GM21360 (cell line): Measurements from ENCODE around the gene RASL10B.
"Not testable (repeated sequence)": the region's sequence is repeated elsewhere in the genome, so short reads cannot be mapped to it uniquely, and the experiment has no call there.

Experiments used
- ATAC-seq: cut with Tn5 transposase; IDR thresholded peaks from one replicate; pipeline ENCODE4 v1.9.1; 2021; ENCODE audit warnings: mild to moderate bottlenecking, moderate library complexity; ENCODE audit not compliant: unreplicated experiment

RASL10B gene

GRCh38 chr17:35740997-35741931, 9.8 kb downstream of the RASL10B start:
- ATAC-seq, result no peak

- no peak for ATAC-seq
Observed at GRCh38 chr17:35742496-35742895, 11.1 kb downstream of the RASL10B start.

GRCh38 chr17:35742896-35743477, 11.5 kb downstream of the RASL10B start:
- ATAC-seq, result no peak

GRCh38 chr17:35743626-35744328, 12.3 kb downstream of the RASL10B start:
- no peak for ATAC-seq

GRCh38 chr17:35744830-35745229, 13.4 kb downstream of the RASL10B start:
- ATAC-seq, result no peak

GRCh38 chr17:35745246-35745645, 13.8 kb downstream of the RASL10B start:
- no peak for ATAC-seq

GRCh38 chr17:35745749-35746320, 14.4 kb downstream of the RASL10B start:
- no peak for ATAC-seq

GRCh38 chr17:35747540-35748017, 16.1 kb downstream of the RASL10B start:
- ATAC-seq, result no peak

GRCh38 chr17:35748341-35748841, 17.0 kb downstream of the RASL10B start:
- no peak for ATAC-seq

- ATAC-seq, result no peak
Observed at GRCh38 chr17:35748979-35749378, 17.5 kb downstream of the RASL10B start.

GRCh38 chr17:35749560-35750412, 18.3 kb downstream of the RASL10B start:
- no peak for ATAC-seq

GRCh38 chr17:35750526-35751395, 19.3 kb downstream of the RASL10B start:
- no peak for ATAC-seq

GRCh38 chr17:35751541-35751940, 20.1 kb downstream of the RASL10B start:
- not testable (repeated sequence) for ATAC-seq

- ATAC-seq, result no peak
Observed at GRCh38 chr17:35752471-35752870, 21.0 kb downstream of the RASL10B start.

- ATAC-seq, result no peak
Observed at GRCh38 chr17:35752945-35753764, 21.7 kb downstream of the RASL10B start, which contains the start of gene GAS2L2. Gene GAS2L2, minus strand, starts transcription at chr17:35753239. Its CDS starts 389 bp downstream, at chr17:35752850.

- ATAC-seq, result no peak
Observed at GRCh38 chr17:35757243-35757642, 25.8 kb downstream of the RASL10B start.

- ATAC-seq, result no peak
Observed at GRCh38 chr17:35760587-35760986, 29.1 kb downstream of the RASL10B start, which contains the start of gene C17orf50. Gene C17orf50, plus strand, starts transcription at chr17:35760887. Its CDS starts 55 bp downstream, at chr17:35760942.

- ATAC-seq, result no peak
Observed at GRCh38 chr17:35761601-35762000, 30.2 kb downstream of the RASL10B start.
